MG63 (cell line): Measurements from ENCODE around the gene RBM19. TPM values are rescaled to one million over a fixed set of nuclear protein-coding genes. Genes with fewer than 3 reads are reported as not detected.

Experiments used
- DNase-seq: peaks from one replicate; pipeline ENCODE4 v3.0.0-alpha.2; 2020
- H3K27me3 ChIP-seq: fragments of 250-450 bp; sonication (Bioruptor Pico); 2 replicates; pipeline ENCODE4 v1.5.1; 2020; ENCODE audit warnings: mild to moderate bottlenecking, moderate library complexity
- H3K36me3 ChIP-seq: fragments of 250-450 bp; sonication (Bioruptor Pico); 2 replicates; pipeline ENCODE4 v1.5.1; 2020; ENCODE audit warnings: mild to moderate bottlenecking, moderate library complexity
- H3K4me3 ChIP-seq: fragments of 250-450 bp; sonication (Bioruptor Pico); 2 replicates; pipeline ENCODE4 v1.5.1; 2020; ENCODE audit warnings: mild to moderate bottlenecking, moderate library complexity
- H3K9me3 ChIP-seq: fragments of 250-450 bp; sonication (Bioruptor Pico); 2 replicates; pipeline ENCODE4 v1.5.1; 2020; ENCODE audit warnings: mild to moderate bottlenecking, moderate library complexity
- total RNA-seq: library from RNA; depleted of rRNA; stranded (reverse); fragments of >200 nt; shearing (Covaris generic); gene quantifications from 2 replicates; pipeline ENCODE4 v1.2.3, GENCODE V29; 2014; ENCODE audit warnings: low replicate concordance

RBM19 gene
- total RNA-seq, 1 experiment from 2014 or later = 17.8 TPM

GRCh38 chr12:113970211-113970610 is 4.1 kb upstream of the RBM19 start:
- H3K4me3 ChIP-seq = no peak overlapping the region
- no peak for DNase-seq
- no peaks in the 10 kb centered on the region for H3K9me3 ChIP-seq
- peaks cover 8% of the 10 kb centered on the region; the same call in 1 of the 2 replicates for H3K27me3 ChIP-seq
- H3K36me3 ChIP-seq = no peaks in the 10 kb centered on the region

- no peak for DNase-seq
- peaks cover 2% of the 10 kb centered on the region; the same call in 1 of the 2 replicates for H3K36me3 ChIP-seq
Measured at GRCh38 chr12:113967368-113967767, 1.2 kb upstream of the RBM19 start.

GRCh38 chr12:113962733-113963132 is 3.4 kb downstream of the RBM19 start:
- Histone ChIP-seq H3K36me3 (peaks cover 13% of the 10 kb centered on the region), H3K9me3 (no peaks in the 10 kb centered on the region), H3K4me3 (no peak overlapping the region), H3K27me3 (no peaks in the 10 kb centered on the region)
- DNase-seq = no peak

More at GRCh38 chr12:113967368-113967767, 1.2 kb upstream of the RBM19 start:
- no peaks in the 10 kb centered on the region for H3K9me3 ChIP-seq
- no peak overlapping the region for H3K4me3 ChIP-seq
- no peaks in the 10 kb centered on the region for H3K27me3 ChIP-seq

GRCh38 chr12:113961921-113962710 is 4.0 kb downstream of the RBM19 start:
- H3K27me3 ChIP-seq = no peaks in the 10 kb centered on the region
- no peak for DNase-seq
- H3K4me3 ChIP-seq = no peak overlapping the region
- no peaks in the 10 kb centered on the region for H3K9me3 ChIP-seq
- H3K36me3 ChIP-seq = peaks cover 13% of the 10 kb centered on the region

- DNase-seq = no peak
- no peaks in the 10 kb centered on the region for H3K27me3 ChIP-seq
- H3K9me3 ChIP-seq = no peaks in the 10 kb centered on the region
- H3K4me3 ChIP-seq = no peak overlapping the region
- peaks cover 13% of the 10 kb centered on the region for H3K36me3 ChIP-seq
Measured at GRCh38 chr12:113960030-113960429, 6.1 kb downstream of the RBM19 start.

- Histone ChIP-seq H3K27me3 (no peaks in the 10 kb centered on the region), H3K4me3 (no peak overlapping the region), H3K36me3 (peaks cover 18% of the 10 kb centered on the region), H3K9me3 (no peaks in the 10 kb centered on the region)
- DNase-seq = no peak
Measured at GRCh38 chr12:113959096-113959495, 7.0 kb downstream of the RBM19 start.

GRCh38 chr12:113958108-113958507 is 8.0 kb downstream of the RBM19 start:
- Histone ChIP-seq H3K4me3 (no peak overlapping the region), H3K9me3 (no peaks in the 10 kb centered on the region), H3K27me3 (no peaks in the 10 kb centered on the region), H3K36me3 (peaks cover 20% of the 10 kb centered on the region)
- DNase-seq = no peak

- DNase-seq = no peak
- H3K27me3 ChIP-seq = no peaks in the 10 kb centered on the region
- peaks cover 24% of the 10 kb centered on the region for H3K36me3 ChIP-seq
- no peak overlapping the region for H3K4me3 ChIP-seq
- no peaks in the 10 kb centered on the region for H3K9me3 ChIP-seq
Measured at GRCh38 chr12:113957627-113958026, 8.5 kb downstream of the RBM19 start.

- peak; percentile 20 for DNase-seq
Measured at GRCh38 chr12:113955109-113955970, 10.8 kb downstream of the RBM19 start.

GRCh38 chr12:113954547-113954946 is 11.6 kb downstream of the RBM19 start:
- Histone ChIP-seq H3K36me3 (peaks cover 14% of the 10 kb centered on the region), H3K9me3 (no peaks in the 10 kb centered on the region), H3K27me3 (no peaks in the 10 kb centered on the region), H3K4me3 (no peak overlapping the region)
- DNase-seq = no peak

More at GRCh38 chr12:113955109-113955970, 10.8 kb downstream of the RBM19 start:
- H3K4me3 ChIP-seq = no peak overlapping the region
- no peaks in the 10 kb centered on the region for H3K9me3 ChIP-seq
- H3K27me3 ChIP-seq = no peaks in the 10 kb centered on the region
- peaks cover 14% of the 10 kb centered on the region for H3K36me3 ChIP-seq

GRCh38 chr12:113950873-113951272 is 15.3 kb downstream of the RBM19 start:
- no peak for DNase-seq
- Histone ChIP-seq H3K36me3 (peaks cover 22% of the 10 kb centered on the region), H3K27me3 (no peaks in the 10 kb centered on the region), H3K4me3 (no peak overlapping the region), H3K9me3 (no peaks in the 10 kb centered on the region)

GRCh38 chr12:113949321-113950305 is 16.5 kb downstream of the RBM19 start:
- Histone ChIP-seq H3K36me3 (peaks cover 23% of the 10 kb centered on the region), H3K9me3 (no peaks in the 10 kb centered on the region), H3K27me3 (no peaks in the 10 kb centered on the region), H3K4me3 (no peak overlapping the region)
- DNase-seq = no peak

- DNase-seq = no peak
- Histone ChIP-seq H3K36me3 (peaks cover 20% of the 10 kb centered on the region), H3K9me3 (no peaks in the 10 kb centered on the region), H3K4me3 (no peak overlapping the region), H3K27me3 (no peaks in the 10 kb centered on the region)
Measured at GRCh38 chr12:113948151-113948914, 17.8 kb downstream of the RBM19 start.

GRCh38 chr12:113946175-113946574 is 19.9 kb downstream of the RBM19 start:
- H3K27me3 ChIP-seq = no peaks in the 10 kb centered on the region
- H3K4me3 ChIP-seq = no peak overlapping the region
- no peak for DNase-seq
- no peaks in the 10 kb centered on the region for H3K9me3 ChIP-seq
- peaks cover 14% of the 10 kb centered on the region for H3K36me3 ChIP-seq

- no peaks in the 10 kb centered on the region for H3K9me3 ChIP-seq
- H3K36me3 ChIP-seq = peaks cover 15% of the 10 kb centered on the region
- DNase-seq = no peak
- H3K27me3 ChIP-seq = no peaks in the 10 kb centered on the region
- H3K4me3 ChIP-seq = no peak overlapping the region
Measured at GRCh38 chr12:113945174-113946173, 20.7 kb downstream of the RBM19 start.
